ENCODE results near the gene ARID3C. TPM values are rescaled to one million over a fixed set of nuclear protein-coding genes. Genes with fewer than 3 reads are reported as not detected.

The ARID3C gene
- total RNA-seq, 1 donor from 2014 or later, result not detected

DNA sequence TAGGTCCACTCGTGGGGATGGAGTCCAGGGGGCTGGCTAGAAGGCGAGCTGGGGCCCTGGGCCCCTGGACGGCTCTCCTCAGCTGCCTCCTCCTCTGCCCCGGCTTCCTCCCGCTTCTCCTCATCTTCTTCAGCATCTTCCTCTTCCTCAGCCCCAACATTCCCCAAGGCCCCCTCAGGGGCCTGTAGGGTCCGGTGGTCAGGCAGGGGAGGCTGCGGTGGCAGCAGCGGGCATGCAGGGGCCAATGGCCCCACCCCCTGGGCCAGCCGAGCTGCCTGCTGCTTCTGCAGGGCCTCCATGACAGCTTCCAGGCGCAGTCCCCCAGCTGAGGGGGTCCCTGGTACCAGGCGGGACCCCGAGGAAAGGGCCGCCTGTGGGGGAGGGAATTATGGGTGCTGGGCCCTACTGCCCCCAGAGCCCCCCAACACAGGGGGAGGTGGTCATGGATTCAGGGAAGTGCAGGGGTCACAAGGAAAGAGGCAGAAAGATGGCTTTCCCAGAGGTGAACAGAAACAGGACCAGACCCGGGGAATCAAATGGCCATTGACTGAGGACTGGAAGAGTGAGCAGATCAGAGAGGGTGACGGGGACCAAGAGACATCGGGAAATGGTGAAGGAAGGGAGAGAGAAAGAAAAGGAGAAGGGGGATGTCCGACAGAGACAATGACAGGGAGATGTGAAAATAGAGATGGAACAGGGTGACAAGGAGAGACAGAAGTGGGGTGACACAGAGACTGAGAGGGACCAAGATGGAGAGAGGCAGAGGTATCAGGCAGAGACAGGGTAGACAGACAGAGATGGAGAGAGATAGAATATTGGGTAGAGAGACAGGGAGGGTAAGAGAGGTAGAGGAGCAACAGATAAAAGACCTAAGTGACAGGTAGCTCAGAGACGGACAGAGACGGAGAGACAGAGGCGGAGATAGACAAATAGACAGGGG is 880 bp downstream of the ARID3C start:
- DNase-seq (ENCODE audit: low spot score), result no peak

DNA sequence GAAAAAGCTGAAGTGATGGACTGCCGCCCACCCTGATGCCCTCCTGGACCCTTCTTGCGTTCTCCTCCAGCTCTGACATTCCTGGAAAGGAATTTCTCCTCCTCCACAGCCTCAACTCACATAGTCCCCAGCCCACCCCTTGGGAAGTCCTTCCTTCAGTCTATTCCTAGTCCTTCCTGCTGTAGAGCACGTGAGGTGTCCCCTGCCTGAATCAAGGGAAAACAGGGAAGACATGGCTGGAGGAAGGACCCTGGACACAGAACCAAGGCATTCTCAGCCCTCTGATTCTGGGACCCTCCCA is 3.7 kb downstream of the ARID3C start:
- DNase-seq (ENCODE audit: low spot score), result no peak

DNA sequence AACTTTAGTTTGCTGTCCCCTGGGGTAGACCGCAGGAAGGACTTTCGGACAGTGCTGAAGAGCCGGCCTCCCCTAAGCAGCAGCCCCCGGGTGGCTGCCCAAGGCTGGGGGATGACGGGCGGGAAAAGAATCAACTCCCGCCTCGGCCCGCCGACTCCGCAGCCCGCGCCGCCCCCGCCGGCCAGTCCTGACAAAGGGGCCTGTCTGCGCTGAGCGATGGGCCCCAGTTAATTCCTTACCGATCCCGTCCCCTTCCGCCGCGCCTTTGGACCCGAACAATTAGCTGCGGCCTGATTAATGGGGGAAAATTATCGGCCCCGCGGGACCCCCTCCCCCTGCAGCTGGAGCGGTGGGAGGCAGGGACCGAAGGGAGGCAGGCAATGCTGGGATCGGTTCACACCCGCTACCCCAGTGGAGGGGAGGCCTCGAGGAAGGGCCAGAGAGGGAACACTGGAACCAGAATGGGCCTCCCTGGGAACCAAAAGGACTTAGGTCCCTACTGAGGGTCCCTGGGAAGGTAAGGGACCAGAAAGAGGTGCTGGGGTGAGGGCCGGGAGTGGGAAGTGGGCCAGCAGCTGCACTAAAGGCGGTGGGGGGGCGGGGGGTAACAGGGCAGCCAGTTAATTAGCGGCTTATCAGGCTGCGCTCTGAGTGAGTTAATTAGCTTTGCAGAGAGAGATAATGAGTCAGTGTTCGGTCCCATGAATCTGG is 4.2 kb downstream of the ARID3C start:
- DNase-seq (ENCODE audit: low spot score), result no peak

DNA sequence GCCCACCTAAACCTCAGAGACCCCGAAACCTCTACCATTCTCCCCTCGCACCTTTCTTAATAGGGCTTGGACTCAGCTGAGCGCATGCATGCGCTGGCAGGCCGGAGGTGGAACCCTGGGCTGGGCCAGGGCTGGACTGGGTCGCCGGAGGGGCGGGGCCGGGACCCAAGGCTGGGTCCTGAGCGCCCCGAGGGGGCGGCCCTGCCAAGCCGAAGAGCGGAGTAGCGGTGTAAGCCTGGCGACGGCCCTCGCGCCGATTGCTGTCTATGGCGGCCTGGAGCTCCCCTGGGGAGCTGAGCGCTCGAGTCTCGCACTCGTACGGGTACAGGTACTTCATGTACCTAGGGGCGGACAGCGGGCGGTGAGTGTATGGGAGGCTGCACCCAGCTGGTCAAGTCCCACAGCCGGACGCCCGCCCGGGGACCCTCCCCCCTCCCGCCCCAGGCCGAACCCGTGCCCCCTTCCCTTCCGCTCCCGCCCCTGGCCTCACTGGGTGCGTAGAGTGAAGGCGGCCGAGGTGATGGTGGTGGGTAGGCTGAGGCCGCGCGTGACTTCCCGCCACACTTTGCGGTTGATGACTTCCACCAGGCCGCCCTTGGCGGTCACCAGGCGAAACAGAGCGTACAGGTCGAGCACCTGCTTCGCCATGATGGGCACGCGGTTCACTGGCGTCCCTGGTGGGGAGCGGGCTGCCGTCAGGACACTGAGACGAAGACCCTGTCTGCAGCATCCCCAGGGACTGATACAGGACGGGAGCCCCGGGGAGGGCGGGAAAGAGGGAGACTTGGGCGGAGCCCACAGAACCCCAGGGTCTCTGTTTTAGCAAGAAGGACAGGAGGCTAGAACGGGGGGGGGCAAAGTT is 5.3 kb downstream of the ARID3C start:
- no peak for DNase-seq (ENCODE audit: low spot score)

DNA sequence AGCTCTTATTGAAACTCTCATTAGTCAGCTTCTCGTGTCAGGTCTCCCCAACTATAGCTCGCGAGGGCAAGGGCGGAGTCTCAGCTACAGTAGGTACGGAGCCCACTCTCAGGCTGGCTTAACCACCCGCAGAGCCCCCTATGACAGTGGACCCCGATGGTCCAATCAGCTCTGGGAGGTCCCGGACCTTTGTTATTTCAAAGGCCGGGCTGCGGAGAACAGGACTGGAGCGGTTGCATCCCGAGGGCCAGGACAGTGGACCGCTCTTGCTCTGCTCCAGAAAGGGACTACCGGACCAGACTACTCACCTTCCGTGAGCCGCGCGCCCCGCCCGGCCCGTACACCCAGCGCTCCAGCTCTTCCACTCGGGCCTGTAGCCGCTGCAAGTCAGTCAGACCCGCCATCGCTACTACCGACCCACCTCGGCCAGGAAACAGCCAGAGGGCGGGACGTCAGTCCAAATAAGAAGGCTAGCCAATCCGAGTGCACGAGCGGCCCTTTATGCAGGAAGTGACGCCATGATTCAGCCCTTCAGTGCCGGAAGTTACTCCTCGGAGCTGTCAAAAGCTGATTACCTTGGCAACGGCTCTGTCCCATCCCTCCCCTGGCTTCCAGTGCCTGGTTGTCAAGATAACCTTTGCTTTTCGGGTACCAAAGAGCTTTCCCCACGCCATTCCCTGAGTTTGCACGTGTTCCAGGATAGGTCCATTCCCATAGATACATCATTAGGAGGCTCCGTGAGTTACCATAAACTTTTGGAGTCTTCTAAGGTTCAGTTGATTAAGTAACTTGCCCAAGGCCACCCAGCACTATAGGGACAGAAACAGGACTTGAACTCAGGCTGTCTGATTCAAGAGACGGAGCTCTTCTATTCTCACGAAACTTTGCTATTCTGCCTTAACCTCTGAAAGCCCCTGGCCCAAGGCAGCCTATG is 8.5 kb downstream of the ARID3C start, which contains the start of gene DCTN3:
TSS of gene DCTN3 (minus strand) at position 435 of the 934 bp plus-strand sequence. CDS start at position 404, 31 bp downstream.
- DNase-seq (ENCODE audit: low spot score), result peak; percentile 94

DNA sequence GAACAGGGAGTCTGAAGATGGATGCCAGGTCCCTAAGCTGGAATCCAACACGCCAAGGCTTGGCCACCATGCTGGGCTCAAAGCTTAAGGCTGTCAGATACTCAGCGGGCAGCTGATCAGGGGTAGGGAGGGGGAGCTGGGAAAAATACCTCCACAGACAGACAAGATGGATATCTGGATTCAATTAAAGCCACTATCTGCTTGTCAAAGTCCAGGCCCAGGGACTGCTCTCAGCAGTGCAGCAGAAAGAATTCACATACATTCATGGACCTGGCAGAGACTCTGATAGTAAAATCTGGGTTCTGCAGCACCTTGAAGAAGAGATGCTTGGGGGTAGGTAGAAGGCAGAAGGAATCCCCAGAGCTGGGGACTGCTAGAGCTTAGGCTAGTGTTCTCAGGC is 13.7 kb downstream of the ARID3C start:
- DNase-seq (ENCODE audit: low spot score), result no peak

DNA sequence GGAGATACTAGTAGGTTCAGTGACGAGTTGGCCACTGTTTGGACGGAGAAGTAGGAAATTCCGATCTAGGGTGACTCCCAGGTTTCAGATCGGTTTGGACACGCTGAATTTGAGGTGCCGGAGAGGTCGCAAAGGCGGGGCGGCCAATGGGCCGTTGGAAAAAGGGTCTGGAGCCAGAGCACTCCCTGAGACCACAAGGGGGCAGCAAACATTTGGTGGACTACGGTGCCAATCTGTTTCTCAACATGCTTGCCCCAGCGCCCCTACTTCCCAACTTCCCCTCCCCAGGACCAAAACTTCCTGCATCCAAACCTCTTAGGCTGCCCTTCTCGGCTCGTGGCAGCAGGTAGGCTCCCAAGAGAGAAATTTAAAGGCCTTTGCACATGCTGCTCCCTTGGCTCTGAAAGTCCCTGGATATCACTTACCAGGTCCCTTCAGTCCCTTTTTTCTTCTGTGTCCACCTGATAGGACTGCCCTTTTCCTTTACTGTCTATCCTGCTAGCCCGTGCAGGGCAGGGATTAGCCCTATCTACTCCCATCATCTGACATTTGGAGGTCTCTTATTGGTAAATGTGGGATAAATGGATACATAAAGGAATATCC is 16.0 kb downstream of the ARID3C start:
- peak; percentile 85 for DNase-seq (ENCODE audit: low spot score)

DNA sequence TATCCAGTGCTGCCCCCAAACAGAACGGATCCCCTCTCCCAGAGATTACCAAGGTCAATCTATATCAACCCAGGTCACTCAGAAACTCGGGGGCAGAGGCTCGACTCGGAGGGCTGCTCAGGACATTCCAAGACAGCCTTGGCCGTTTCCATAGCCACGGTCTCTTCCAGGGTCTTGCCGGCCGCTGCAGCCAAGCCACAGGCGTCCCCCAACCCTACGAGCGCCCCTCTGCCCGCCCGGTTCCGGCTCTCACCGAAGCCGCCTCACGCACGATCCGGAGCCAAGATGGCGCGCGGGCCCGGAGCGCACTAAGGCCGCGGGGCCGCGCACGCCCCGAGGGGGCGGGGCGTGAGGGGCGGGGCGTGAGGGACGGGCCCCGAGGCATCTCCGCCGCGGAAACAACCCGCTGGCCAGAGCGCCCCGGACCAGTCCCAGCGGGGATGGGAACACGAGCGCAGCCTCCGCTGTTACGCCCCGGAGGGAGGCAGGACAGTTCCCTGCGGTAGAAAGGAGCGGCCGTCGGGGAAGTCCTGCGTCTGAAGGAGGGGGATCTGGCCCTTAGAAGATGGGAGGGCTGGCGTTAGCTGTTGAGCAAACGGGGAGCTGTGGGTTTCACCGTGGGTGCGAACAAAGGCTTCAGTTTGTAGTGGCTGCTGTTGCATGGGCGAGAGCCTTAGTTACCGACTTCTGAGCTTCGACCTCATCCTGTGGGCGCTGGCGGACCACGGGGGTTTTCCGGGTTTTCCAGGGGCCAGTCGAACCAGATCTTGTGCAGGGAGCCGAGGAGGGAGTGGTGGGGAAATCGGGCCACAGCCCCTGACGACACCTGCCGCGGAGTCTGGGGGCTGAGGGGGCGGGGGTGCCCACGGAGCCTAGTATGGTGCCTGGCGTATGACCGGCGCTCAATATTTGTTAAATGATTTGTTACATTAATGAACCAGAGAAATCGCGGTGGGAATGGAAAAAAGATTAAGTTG is 16.8 kb downstream of the ARID3C start, which contains the start of gene RPP25L:
TSS of gene RPP25L (minus strand) at position 287 of the 977 bp plus-strand sequence. CDS start 801 bp downstream, outside the sequence.
- peak; percentile 90 for DNase-seq (ENCODE audit: low spot score)

DNA sequence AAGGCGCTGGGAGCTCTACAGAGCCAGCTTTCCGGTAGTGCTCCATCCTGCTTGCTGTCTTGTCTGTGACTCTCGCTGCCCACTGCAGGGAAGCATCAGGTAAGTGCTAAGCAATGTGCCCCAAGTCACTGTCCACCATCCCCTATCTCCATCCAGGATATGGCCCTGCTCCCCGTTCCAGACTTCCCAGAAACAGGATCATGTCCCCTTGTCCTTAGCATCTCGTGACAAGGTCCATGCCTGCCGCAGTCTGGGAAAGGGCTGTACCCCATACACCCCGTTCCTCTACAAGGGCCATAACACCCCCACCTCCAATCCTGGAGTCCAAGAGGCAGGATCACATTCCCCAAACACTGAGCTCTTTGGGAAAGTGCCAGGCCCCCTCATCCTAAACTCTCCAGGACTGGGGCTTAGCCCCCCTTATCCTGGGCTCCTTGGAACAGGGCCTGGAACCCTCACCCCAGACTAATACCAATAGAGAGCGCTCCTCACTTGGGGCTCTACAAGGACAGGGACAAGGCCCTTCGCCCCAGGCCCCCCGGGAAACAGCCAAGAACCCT is 17.5 kb downstream of the ARID3C start:
- no peak for DNase-seq (ENCODE audit: low spot score)

DNA sequence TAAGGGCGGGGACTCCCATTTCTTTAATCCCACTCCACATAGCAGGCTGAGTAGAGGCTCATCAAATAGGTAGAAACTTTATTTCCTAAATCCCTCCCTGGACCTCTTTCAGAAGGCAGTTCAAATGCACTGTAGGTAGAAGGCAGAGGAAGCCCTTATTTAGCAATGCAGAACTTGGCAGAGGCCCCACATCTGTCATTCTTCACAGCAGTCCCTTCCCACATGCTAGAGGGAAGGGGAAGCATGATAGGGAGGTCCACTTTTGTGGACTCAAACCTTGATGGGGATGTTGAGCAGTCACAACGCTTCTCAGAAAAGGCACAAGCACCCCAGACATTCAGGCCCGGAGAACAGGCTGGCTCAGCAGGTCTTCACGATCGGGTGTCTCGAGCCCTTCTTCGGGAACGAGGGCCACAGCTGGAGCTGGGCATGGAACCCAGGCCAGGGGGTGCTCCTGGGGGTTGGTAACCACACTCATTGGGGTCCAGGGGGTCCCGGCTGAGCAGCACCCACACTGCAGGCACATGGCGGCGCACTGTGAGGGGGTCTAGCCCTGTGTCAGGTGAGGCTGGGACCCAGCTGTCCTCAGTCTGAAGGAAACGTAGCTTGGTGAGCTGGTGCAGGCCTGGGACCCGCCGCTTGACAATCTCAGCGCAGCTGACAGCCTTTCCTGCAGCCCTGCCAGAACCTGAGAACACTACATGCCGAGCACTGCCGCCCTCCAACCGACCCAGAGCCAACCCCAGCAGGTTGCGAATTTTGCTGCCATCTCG is 18.2 kb downstream of the ARID3C start:
- no peak for DNase-seq (ENCODE audit: low spot score)

DNA sequence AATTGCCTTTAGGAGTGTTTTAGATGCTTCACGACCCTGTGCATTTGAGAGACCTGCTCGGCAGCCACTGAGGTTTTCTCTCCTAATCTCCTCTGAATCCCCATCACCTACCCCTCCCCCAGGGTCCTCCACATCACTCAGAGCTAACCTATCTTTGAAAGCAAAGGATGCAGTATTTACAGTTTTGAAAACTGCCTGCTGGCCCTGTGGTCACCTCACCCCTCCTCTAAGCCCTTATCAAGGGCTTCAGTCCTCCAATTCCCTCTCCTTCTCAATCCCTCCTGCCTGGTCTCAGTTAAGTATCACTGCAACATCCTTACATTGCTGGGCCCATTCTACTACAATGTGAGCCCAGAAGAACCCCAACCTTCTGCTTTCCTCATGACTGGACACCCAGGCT is 21.5 kb downstream of the ARID3C start:
- no peak for DNase-seq (ENCODE audit: low spot score)

DNA sequence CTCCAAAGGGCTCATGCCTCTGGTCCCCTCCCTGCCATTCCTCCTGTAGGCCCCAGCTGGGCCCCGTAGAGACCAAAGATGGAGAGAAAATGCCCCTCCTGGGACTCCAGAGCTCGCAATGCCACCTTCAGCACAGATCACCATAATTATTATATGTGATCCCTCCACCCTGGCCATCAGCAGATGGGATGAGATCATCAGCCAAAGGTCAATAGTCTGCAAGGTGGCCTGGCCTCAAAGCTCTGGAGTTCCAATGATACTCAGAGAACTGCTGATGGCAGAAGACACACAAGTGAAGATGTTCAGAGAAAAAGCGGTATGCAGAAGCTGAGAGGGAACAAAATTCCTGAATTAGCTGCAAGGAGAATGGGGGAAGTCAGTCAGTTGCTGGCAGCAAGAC is 22.0 kb downstream of the ARID3C start:
- no peak for DNase-seq (ENCODE audit: low spot score)

DNA sequence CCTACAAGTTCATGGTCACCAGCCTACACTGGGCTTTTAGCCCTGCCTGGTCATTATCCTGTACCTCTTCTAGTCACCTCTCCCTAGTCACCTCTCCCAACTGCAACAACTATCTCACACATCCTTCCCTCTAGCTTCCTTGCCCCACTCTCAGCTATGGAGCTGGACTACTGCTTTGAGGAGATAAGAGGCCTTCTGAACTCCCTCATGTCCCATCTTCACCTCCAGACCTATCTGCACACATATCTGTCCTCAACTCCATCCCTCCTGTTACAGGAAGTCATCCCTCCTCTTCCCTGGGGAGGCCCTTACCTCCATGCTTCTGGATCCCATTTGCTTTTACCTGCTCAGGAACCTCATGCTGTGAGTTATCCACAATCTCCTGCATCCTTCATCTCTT is 22.7 kb downstream of the ARID3C start:
- DNase-seq (ENCODE audit: low spot score), result no peak

DNA sequence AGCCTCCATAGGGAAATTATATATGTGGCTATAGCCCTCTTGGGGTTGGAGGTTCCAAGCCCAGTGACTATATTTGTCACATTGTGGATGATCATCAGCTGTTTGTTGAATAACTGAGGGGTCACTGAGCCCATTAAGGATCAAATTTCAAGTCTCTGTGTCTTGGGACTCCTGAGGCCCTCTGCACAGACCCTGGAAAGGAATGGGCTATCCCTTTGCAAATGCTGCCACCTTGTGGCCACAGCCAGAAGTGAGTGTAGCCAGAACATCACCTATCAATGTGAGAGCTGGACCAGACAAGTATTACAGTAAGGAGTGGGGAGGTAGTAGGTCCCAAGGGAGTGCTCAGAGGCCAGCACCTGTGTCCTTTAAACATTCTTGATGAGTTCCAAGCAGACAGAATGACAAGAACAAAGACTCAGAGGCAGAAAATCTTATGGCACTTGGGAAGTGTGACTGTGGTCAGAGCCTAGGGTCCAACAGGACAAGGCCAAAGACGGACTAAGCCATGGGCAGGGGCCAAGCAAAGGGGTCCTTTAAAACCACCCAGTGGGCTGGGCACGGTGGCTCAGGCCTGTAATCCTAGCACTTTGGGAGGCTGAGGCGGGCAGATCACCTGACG is 25.1 kb downstream of the ARID3C start:
- peak; percentile 86 for DNase-seq (ENCODE audit: low spot score)

DNA sequence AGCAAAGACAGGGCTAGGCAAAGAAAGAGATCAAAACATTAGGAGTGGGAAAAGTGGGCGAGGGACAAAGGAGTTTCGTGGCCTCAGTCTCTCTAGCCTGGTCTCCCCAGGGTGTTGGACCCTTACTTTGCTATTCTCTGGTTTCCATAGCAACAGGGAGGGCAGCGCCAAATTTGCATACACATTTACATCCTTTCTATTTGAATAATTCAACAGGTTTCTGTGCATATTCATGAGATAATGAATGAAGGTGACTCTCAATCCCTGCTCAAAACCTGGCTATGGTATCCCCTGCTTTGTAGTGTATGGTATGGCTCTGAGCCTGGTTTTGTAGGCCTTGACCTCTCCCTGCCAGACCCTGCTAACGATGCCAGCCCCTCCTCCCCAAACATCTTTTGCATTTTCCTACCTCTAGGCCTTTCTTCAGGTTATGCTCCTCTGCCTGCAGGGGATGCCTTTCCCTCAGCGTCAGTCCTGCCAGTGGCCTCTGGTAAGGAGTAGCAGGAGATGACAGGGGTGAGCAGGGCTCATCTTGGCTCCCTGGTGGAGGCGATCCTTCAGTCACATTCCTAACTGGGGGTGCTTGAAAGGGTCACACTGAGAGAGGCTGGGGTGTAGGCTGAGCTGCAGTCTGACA is 26.8 kb downstream of the ARID3C start:
- DNase-seq (ENCODE audit: low spot score), result no peak

DNA sequence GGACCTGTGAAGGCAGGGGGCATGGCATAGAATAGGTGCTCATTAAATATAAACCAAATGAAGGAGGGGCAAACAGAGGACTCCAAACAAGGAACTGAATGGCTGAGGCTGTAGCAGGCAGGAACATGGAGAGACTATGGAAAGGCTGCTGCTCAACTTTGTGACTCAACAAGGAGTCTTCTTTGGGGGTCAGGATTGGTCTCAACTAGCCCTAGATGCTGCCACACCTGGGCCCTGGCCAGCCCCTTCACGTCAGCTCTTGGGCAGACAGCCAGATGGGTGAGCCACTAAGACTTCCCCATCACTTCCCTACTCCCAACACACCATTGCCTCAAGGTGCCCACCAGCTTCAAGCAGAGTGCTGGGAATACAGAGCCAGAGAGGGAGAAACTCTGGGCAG is 28.0 kb downstream of the ARID3C start:
- DNase-seq (ENCODE audit: low spot score), result peak; percentile 57

DNA sequence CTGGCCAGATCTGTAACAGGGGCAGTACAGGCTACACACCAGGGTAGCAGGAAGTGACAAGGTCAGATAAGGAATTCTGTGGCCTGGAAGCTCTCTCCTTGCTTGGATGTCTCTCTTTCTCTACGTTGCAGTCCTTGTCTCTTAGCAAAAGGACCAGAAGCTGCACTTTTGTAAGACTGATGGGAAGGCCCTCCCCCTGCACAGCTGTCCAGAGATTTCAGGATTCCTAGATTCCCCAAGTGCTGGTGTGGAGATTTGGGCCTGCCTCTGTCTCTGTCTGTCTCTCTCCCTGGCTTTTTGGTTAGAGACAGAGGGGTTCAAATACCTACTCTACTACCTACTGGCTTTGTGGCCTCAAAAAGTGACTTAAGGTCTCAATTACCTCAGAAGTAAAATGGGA is 29.3 kb downstream of the ARID3C start:
- DNase-seq (ENCODE audit: low spot score), result no peak
